HCT116 (cell line): ENCODE measurements around the gene C20orf96. TPM values are rescaled to one million over a fixed set of nuclear protein-coding genes. Genes with fewer than 3 reads are reported as not detected.
A peak's percentile ranks its signal among the peaks of the same experiment; 100 is the strongest.

Experiments used
- ATAC-seq: fragments of 200-7000 bp; cut with Tn5 transposase; 2 replicates; pipeline ENCODE4 v1.9.1; 2020; ENCODE audit warnings: mild to moderate bottlenecking, moderate library complexity
- BruUV-seq: library from RNA; stranded (reverse); fragments of 400-500 nt; replicated peaks from 2 replicates; lab custom pipeline; 2021; lab: Mats Ljungman, UMichigan
- CTCF ChIA-PET: fragments of 300-600 bp; sonication (Branson Sonifier 250); formaldehyde crosslinking; loops from one replicate; lab custom pipeline; 2021; ENCODE audit warnings: antibody characterized with exemption; lab: Charles Lee
- POLR2A ChIA-PET: fragments of 300-600, 350-600 bp; sonication (Branson Sonifier 250); formaldehyde crosslinking; loops from one replicate; lab custom pipeline; 2021; ENCODE audit warnings: antibody characterized with exemption; lab: Charles Lee
- RAD21 ChIA-PET, 2 experiments: fragments of 300-600 bp; sonication (Branson Sonifier 250); formaldehyde crosslinking; loops; one replicate each; lab custom pipeline; 2023; ENCODE audit warnings: low total read pairs in 2 of 2; ENCODE audit not compliant: uncharacterized antibody in 2 of 2, unreplicated experiment in 2 of 2, low non-redundant PET in 1 of 2; lab: Charles Lee
- DNase-seq: peaks from one replicate; pipeline ENCODE4 v3.0.0-alpha.2; 2010; ENCODE audit warnings: low read depth, low spot score
- H2AFZ ChIP-seq: fragments of 200-600 bp; shearing (Covaris generic), sonication (generic); 2 replicates; pipeline ENCODE4 v1.6.1; 2017; ENCODE audit warnings: low read depth, mixed run types, mixed read lengths, antibody characterized with exemption, low read length; ENCODE audit not compliant: poor library complexity, severe bottlenecking
- H3K27ac ChIP-seq: 2 replicates; pipeline ENCODE4 v1.5.1; 2012; ENCODE audit warnings: low read depth, low read length
- H3K27me3 ChIP-seq: fragments of 200-600 bp; sonication (generic); 2 replicates; pipeline ENCODE4 v1.6.1; 2016; ENCODE audit warnings: mixed run types, low read length, mixed read lengths; ENCODE audit not compliant: insufficient read depth
- H3K36me3 ChIP-seq, 2 experiments: fragments of 200-500 bp in 1 of 2; fragments of 200-600 bp in 1 of 2; sonication (Bioruptor generic) in 1 of 2; sonication (generic) in 1 of 2; 2 replicates each; pipeline versions ENCODE4 v1.5.1 to v1.6.1; 2014 to 2016; ENCODE audit warnings: low read length in 2 of 2, inconsistent platforms in 1 of 2, mixed read lengths in 1 of 2, mixed run types in 1 of 2; ENCODE audit not compliant: insufficient read depth in 2 of 2, control insufficient read depth in 1 of 2
- H3K4me1 ChIP-seq, 2 experiments: fragments of 200-600 bp in 1 of 2; sonication (generic) in 1 of 2; 2 replicates each; pipeline versions ENCODE4 v1.5.1 to v1.6.1; 2012 to 2017; ENCODE audit warnings: low read length in 2 of 2, inconsistent platforms in 1 of 2, mild to moderate bottlenecking in 1 of 2, mixed read lengths in 1 of 2, mixed run types in 1 of 2, moderate library complexity in 1 of 2; ENCODE audit not compliant: insufficient read depth in 2 of 2, control insufficient read depth in 1 of 2
- H3K4me2 ChIP-seq: fragments of 200-600 bp; sonication (generic); 2 replicates; pipeline ENCODE4 v1.6.1; 2017; ENCODE audit warnings: mixed run types, low read length, mixed read lengths
- H3K4me3 ChIP-seq, 2 experiments: fragments of 200-600 bp in 1 of 2; sonication (generic) in 1 of 2; replicated peaks in 1 of 2; 2 replicates each; pipeline ENCODE4 v1.5.1; 2011 to 2016; ENCODE audit warnings: low read length in 2 of 2, control low read depth in 1 of 2, low read depth in 1 of 2, mild to moderate bottlenecking in 1 of 2, mixed read lengths in 1 of 2, mixed run types in 1 of 2
- H3K79me2 ChIP-seq: fragments of 200-600 bp; sonication (generic); 2 replicates; pipeline ENCODE4 v1.6.1; 2017; ENCODE audit warnings: mild to moderate bottlenecking, mixed run types, low read length, moderate library complexity, mixed read lengths; ENCODE audit not compliant: insufficient read depth
- H3K9ac ChIP-seq: fragments of 200-600 bp; sonication (generic); 2 replicates; pipeline ENCODE4 v1.6.1; 2016; ENCODE audit warnings: low read length, mixed read lengths
- H3K9me2 ChIP-seq: fragments of 200-600 bp; sonication (generic), shearing (Covaris generic); 2 replicates; pipeline ENCODE4 v1.6.1; 2017; ENCODE audit warnings: mixed run types, mild to moderate bottlenecking, moderate library complexity; ENCODE audit not compliant: insufficient read depth
- H3K9me3 ChIP-seq, 2 experiments: fragments of 200-500 bp in 1 of 2; fragments of 200-600 bp in 1 of 2; sonication (Bioruptor generic) in 1 of 2; sonication (generic) in 1 of 2; 2 replicates each; pipeline ENCODE4 v1.6.1; 2014 to 2017; ENCODE audit warnings: low read length in 2 of 2, mixed read lengths in 2 of 2, inconsistent platforms in 1 of 2, low read depth in 1 of 2, mild to moderate bottlenecking in 1 of 2, mixed run types in 1 of 2, moderate library complexity in 1 of 2; ENCODE audit not compliant: control insufficient read depth in 1 of 2, insufficient read depth in 1 of 2
- H4K20me1 ChIP-seq: fragments of 200-600 bp; sonication (generic), shearing (Covaris generic); 2 replicates; pipeline ENCODE4 v1.6.1; 2017; ENCODE audit warnings: mixed run types, mild to moderate bottlenecking, moderate library complexity; ENCODE audit not compliant: insufficient read depth
- CBX3 ChIP-seq: IDR thresholded peaks from 2 replicates; pipeline ENCODE4 v1.6.1; 2012; ENCODE audit warnings: low read depth
- CEBPB ChIP-seq: IDR thresholded peaks from 2 replicates; pipeline ENCODE4 v1.6.1; 2012; ENCODE audit warnings: low read depth
- EGR1 ChIP-seq: IDR thresholded peaks from 2 replicates; pipeline ENCODE4 v1.6.1; 2012; ENCODE audit warnings: low read depth
- EZH2phosphoT487 ChIP-seq: fragments of 200-600 bp; IDR thresholded peaks from 2 replicates; pipeline ENCODE4 v1.6.1; 2018; ENCODE audit warnings: antibody characterized with exemption, borderline replicate concordance
- FOSL1 ChIP-seq: IDR thresholded peaks from 2 replicates; pipeline ENCODE4 v1.6.1; 2012; ENCODE audit warnings: low read depth
- JUND ChIP-seq: IDR thresholded peaks from 2 replicates; pipeline ENCODE4 v1.6.1; 2012
- POLR2AphosphoS5 ChIP-seq: IDR thresholded peaks from 2 replicates; pipeline ENCODE4 v1.6.1; 2011; ENCODE audit warnings: mild to moderate bottlenecking, low read depth, low read length, moderate library complexity
- SIN3A ChIP-seq: IDR thresholded peaks from 2 replicates; pipeline ENCODE4 v1.6.1; 2012; ENCODE audit warnings: low read depth
- SP1 ChIP-seq: IDR thresholded peaks from 2 replicates; pipeline ENCODE4 v1.6.1; 2012; ENCODE audit warnings: low read depth
- SRF ChIP-seq: IDR thresholded peaks from 2 replicates; pipeline ENCODE4 v1.6.1; 2012; ENCODE audit warnings: low read depth
- TCF7L2 ChIP-seq: IDR thresholded peaks from 2 replicates; pipeline ENCODE4 v1.7.0; 2011; ENCODE audit warnings: borderline replicate concordance, inconsistent platforms; ENCODE audit not compliant: insufficient read depth, insufficient read length; ENCODE audit errors: extremely low read depth
- YY1 ChIP-seq: IDR thresholded peaks from 2 replicates; pipeline ENCODE4 v1.6.1; 2011; ENCODE audit warnings: low read length, low read depth, moderate library complexity, mild to moderate bottlenecking; ENCODE audit not compliant: insufficient replicate concordance; ENCODE audit errors: extremely low read depth
- ZFX ChIP-seq: fragments of 450-650 bp; IDR thresholded peaks from 2 replicates; pipeline ENCODE4 v1.6.1; 2017
- ZNF274 ChIP-seq: fragments of 200-500 bp; sonication (Bioruptor generic); IDR thresholded peaks from 2 replicates; pipeline ENCODE4 v1.6.1; 2014; ENCODE audit warnings: mild to moderate bottlenecking, low read depth, low read length, inconsistent platforms
- intact Hi-C: fragments of 100-400 bp; cut with micrococcal nuclease; formaldehyde crosslinking; loops from 2 replicates; pipeline ENCODE4 v1.10.0; 2022
- total RNA-seq: library from RNA; stranded (reverse); gene quantifications from one replicate; pipeline ENCODE4 v1.2.1, GENCODE V29; 2021; ENCODE audit not compliant: unreplicated experiment
- TF ChIP-seq, protein P1 (sequence below), 3 experiments: fragments of 200-600 bp in 1 of 3; sonication (generic) in 1 of 3; IDR thresholded peaks in 2 of 3; conservative IDR thresholded peaks in 1 of 3; 2 replicates each; pipeline ENCODE4 v1.5.1; 2012 to 2017; ENCODE audit warnings: low read depth in 2 of 3, low read length in 2 of 3, antibody characterized with exemption in 1 of 3, borderline replicate concordance in 1 of 3, control low read depth in 1 of 3, mild to moderate bottlenecking in 1 of 3, mixed read lengths in 1 of 3, mixed run types in 1 of 3, moderate library complexity in 1 of 3; ENCODE audit not compliant: insufficient read depth in 1 of 3
- TF ChIP-seq, protein P2 (sequence below): IDR thresholded peaks from 2 replicates; pipeline ENCODE4 v1.6.1; 2012; ENCODE audit warnings: low read depth
- TF ChIP-seq, protein P3 (sequence below): IDR thresholded peaks from 2 replicates; pipeline ENCODE4 v1.6.1; 2012
- TF ChIP-seq, protein P4 (sequence below): IDR thresholded peaks from 2 replicates; pipeline ENCODE4 v1.6.1; 2011; ENCODE audit warnings: mild to moderate bottlenecking, low read length, moderate library complexity; ENCODE audit not compliant: insufficient replicate concordance; ENCODE audit errors: extremely low read depth

C20orf96 gene
- total RNA-seq, 1 experiment from 2014 or later = 22.1 TPM

DNA sequence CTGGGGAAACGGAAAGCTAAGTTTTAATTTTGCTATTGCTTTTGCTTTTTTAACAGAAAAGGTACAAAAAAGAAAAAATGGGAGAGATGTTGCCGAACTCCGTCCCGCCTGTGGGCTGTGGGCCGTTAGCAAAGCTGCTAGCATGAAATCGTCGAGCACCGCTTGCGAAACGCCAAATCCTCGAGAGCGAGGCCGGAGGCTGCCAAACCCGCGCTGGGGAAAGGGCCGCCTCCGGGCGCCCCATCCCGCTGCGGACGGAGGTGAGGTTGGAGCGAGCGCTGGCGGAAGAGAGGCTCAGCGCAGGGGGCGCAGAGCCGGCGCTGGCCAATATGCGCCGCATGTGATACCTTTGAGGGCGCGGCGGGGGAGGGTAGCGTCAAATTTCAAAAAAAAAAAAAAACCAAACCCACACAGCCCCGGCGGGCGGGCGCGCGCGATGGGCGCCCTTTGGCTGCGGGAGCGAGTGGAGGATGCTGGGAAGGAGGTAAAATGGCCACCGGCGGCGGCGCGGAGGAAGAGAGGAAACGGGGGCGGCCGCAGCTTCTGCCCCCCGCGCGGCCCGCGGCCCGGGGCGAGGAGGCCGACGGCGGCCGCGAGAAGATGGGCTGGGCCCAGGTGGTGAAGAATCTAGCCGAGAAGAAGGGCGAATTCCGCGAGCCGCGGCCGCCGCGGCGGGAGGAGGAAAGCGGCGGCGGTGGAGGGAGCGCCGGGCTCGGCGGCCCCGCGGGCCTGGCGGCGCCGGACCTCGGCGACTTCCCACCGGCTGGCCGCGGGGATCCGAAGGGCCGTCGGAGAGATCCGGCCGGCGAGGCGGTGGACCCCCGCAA, 6.8 kb upstream of the C20orf96 start, which contains the start of gene ZCCHC3:
Gene ZCCHC3, plus strand, starts transcription at position 473 of the 827 bp plus-strand sequence. Its CDS starts 17 bp downstream, at position 490.
- Histone ChIP-seq H2AFZ (peak within 1 kb of the TSS; percentile 19), H3K36me3 (peaks cover 4 to 18% of the 10 kb centered on the region in 2 experiments; a peak in 3 of 4 replicates), H3K79me2 (peaks cover 35% of the 10 kb centered on the region), H3K27ac (peak within 1 kb of the TSS; percentile 99), H3K4me3 (peak within 1 kb of the TSS; percentile 62 to 88), H3K4me1 (peaks cover 20 to 45% of the 10 kb centered on the region in 2 experiments), H3K27me3 (no peaks in the 10 kb centered on the region), H3K9me3 (no peaks in the 10 kb centered on the region), H3K9ac (peak within 1 kb of the TSS; percentile 94), H4K20me1 (peaks cover 3% of the 10 kb centered on the region; the same call in 1 of the 2 replicates), H3K9me2 (no peaks in the 10 kb centered on the region), H3K4me2 (peak within 1 kb of the TSS; percentile 88)
- BruUV-seq = TSS peak; percentile 88
- DNase-seq (peak; percentile 77), ATAC-seq (peak; percentile 85)
- intact Hi-C loops = loop anchor here (1.0 kb wide), 1 partner anchor 27 kb away; no protein-coding TSS in a partner anchor
- POLR2A ChIA-PET = interaction anchor here (1.9 kb wide), 1 partner anchor 27 kb away, joined by 12 read pairs; the partner anchor contains the start of gene SOX12
- RAD21 ChIA-PET = interaction anchor here (0.7 to 0.8 kb wide), 2 partner anchors 28 to 643 kb away, joined by 3 read pairs; partner anchors contain the start of gene SOX12 (in 1 of the 2)
- CTCF ChIA-PET = no interaction called here
- TF ChIP-seq YY1 = peak; percentile 94
- TF ChIP-seq CEBPB = peak; percentile 50
- TF ChIP-seq JUND = peak; percentile 26; the same call in 1 of the 2 replicates
- peak; percentile 81 for TF ChIP-seq POLR2AphosphoS5
- TF ChIP-seq, protein P1, sequence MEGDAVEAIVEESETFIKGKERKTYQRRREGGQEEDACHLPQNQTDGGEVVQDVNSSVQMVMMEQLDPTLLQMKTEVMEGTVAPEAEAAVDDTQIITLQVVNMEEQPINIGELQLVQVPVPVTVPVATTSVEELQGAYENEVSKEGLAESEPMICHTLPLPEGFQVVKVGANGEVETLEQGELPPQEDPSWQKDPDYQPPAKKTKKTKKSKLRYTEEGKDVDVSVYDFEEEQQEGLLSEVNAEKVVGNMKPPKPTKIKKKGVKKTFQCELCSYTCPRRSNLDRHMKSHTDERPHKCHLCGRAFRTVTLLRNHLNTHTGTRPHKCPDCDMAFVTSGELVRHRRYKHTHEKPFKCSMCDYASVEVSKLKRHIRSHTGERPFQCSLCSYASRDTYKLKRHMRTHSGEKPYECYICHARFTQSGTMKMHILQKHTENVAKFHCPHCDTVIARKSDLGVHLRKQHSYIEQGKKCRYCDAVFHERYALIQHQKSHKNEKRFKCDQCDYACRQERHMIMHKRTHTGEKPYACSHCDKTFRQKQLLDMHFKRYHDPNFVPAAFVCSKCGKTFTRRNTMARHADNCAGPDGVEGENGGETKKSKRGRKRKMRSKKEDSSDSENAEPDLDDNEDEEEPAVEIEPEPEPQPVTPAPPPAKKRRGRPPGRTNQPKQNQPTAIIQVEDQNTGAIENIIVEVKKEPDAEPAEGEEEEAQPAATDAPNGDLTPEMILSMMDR (IDR thresholded peaks at IDR 0.05 in 2 of 3, conservative IDR thresholded peaks at IDR 0.05 in 1 of 3; ENCODE audit: borderline replicate concordance in 1 of 3, insufficient read depth in 1 of 3, low read depth in 2 of 3, low read length in 2 of 3) = no peak
- TF ChIP-seq, protein P2, sequence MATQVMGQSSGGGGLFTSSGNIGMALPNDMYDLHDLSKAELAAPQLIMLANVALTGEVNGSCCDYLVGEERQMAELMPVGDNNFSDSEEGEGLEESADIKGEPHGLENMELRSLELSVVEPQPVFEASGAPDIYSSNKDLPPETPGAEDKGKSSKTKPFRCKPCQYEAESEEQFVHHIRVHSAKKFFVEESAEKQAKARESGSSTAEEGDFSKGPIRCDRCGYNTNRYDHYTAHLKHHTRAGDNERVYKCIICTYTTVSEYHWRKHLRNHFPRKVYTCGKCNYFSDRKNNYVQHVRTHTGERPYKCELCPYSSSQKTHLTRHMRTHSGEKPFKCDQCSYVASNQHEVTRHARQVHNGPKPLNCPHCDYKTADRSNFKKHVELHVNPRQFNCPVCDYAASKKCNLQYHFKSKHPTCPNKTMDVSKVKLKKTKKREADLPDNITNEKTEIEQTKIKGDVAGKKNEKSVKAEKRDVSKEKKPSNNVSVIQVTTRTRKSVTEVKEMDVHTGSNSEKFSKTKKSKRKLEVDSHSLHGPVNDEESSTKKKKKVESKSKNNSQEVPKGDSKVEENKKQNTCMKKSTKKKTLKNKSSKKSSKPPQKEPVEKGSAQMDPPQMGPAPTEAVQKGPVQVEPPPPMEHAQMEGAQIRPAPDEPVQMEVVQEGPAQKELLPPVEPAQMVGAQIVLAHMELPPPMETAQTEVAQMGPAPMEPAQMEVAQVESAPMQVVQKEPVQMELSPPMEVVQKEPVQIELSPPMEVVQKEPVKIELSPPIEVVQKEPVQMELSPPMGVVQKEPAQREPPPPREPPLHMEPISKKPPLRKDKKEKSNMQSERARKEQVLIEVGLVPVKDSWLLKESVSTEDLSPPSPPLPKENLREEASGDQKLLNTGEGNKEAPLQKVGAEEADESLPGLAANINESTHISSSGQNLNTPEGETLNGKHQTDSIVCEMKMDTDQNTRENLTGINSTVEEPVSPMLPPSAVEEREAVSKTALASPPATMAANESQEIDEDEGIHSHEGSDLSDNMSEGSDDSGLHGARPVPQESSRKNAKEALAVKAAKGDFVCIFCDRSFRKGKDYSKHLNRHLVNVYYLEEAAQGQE = no peak
- peak; percentile 95 for TF ChIP-seq TCF7L2
- peak; percentile 99 for TF ChIP-seq ZFX
- peak; percentile 94 for TF ChIP-seq CBX3
- TF ChIP-seq ZNF274 = no peak
- TF ChIP-seq, protein P3, sequence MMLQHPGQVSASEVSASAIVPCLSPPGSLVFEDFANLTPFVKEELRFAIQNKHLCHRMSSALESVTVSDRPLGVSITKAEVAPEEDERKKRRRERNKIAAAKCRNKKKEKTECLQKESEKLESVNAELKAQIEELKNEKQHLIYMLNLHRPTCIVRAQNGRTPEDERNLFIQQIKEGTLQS = no peak
- TF ChIP-seq, protein P4, sequence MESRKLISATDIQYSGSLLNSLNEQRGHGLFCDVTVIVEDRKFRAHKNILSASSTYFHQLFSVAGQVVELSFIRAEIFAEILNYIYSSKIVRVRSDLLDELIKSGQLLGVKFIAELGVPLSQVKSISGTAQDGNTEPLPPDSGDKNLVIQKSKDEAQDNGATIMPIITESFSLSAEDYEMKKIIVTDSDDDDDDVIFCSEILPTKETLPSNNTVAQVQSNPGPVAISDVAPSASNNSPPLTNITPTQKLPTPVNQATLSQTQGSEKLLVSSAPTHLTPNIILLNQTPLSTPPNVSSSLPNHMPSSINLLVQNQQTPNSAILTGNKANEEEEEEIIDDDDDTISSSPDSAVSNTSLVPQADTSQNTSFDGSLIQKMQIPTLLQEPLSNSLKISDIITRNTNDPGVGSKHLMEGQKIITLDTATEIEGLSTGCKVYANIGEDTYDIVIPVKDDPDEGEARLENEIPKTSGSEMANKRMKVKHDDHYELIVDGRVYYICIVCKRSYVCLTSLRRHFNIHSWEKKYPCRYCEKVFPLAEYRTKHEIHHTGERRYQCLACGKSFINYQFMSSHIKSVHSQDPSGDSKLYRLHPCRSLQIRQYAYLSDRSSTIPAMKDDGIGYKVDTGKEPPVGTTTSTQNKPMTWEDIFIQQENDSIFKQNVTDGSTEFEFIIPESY = peak; percentile 74
- TF ChIP-seq SIN3A = peak; percentile 88
- no peak for TF ChIP-seq FOSL1
- TF ChIP-seq EGR1 = peak; percentile 90
- TF ChIP-seq EZH2phosphoT487 = no peak
- peak; percentile 77 for TF ChIP-seq SP1
- peak; percentile 6; the same call in 1 of the 2 replicates for TF ChIP-seq SRF
